HG03196 (cell line): Measurements from ENCODE around the gene ACACB.

Source experiments
- ATAC-seq: cut with Tn5 transposase; IDR thresholded peaks from one replicate; pipeline ENCODE4 v1.9.1; 2021; ENCODE audit not compliant: unreplicated experiment

ACACB gene

DNA sequence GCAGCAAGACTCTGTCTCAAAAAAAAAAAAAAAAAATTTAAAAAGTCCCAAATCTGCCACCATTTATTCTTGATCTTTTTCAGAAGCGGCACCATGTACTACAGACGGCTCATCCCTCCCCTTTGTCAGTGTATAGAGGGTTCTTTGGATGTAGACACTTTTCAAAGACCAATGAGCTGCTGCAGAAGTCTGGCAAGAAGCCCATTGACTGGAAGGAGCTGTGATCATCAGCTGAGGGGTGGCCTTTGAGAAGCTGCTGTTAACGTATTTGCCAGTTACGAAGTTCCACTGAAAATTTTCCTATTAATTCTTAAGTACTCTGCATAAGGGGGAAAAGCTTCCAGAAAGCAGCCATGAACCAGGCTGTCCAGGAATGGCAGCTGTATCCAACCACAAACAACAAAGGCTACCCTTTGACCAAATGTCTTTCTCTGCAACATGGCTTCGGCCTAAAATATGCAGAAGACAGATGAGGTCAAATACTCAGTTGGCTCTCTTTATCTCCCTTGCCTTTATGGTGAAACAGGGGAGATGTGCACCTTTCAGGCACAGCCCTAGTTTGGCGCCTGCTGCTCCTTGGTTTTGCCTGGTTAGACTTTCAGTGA, 6.5 kb upstream of the ACACB start:
- no peak for ATAC-seq

DNA sequence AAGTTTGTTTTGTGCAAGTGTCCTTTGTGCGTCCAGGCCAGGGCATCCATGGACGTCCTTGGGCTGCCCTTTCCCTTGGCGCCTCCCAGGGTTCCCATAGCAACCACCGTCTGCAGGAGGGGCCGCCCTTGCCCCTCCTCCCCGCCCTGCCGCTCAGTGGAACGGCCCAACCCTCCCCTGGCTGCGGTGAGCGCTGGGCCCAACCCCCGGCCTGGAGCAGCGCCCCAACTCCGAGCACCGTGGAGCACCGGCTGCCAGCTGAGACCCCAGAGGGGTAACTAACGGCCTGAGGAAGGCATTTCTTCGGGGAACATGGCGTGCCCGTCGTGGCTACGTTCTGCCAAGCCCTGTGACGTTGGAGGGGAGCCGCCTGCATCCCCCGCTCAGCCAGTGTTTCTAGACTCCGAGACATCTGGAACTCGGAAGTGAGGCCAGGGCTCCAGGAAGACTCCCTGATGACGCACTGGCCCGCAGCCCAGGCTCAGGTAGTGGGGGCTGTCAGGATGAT, 5.3 kb upstream of the ACACB start:
- no peak for ATAC-seq

DNA sequence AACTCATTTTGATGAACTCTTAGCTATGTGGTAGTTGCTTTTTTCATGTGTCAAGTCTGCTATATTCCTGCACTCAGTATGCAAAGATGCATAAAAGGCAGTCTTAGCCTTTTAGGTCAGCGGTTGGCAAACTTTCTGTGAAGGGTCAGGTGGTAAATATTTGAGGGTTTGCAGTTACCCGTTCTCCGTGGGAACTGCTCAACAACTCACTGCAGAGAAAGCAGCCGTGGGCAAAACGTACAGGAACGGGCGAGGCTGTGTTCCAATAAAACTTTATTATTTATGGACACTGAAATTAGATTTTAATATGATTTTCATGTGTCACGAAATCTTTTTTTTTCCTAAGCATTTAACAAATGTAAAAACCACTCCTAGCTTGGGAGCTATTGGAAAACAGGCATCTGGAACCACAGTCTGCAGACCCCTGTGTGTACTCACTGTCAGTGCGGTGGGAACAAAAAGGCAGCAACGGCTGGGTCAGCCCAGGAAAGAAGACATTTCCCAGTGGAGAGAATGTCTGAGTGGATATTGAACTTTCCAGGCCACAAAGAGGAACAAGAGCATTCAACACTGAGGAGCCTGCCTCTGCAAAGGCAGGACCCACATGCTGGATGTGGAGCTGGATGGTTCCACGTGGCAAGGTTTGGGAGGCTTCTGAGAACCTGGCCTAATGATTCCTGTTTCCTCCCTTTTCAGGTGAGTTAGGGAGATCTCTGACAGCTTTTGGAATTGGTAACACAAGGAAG, 3.5 kb upstream of the ACACB start:
- no peak for ATAC-seq

DNA sequence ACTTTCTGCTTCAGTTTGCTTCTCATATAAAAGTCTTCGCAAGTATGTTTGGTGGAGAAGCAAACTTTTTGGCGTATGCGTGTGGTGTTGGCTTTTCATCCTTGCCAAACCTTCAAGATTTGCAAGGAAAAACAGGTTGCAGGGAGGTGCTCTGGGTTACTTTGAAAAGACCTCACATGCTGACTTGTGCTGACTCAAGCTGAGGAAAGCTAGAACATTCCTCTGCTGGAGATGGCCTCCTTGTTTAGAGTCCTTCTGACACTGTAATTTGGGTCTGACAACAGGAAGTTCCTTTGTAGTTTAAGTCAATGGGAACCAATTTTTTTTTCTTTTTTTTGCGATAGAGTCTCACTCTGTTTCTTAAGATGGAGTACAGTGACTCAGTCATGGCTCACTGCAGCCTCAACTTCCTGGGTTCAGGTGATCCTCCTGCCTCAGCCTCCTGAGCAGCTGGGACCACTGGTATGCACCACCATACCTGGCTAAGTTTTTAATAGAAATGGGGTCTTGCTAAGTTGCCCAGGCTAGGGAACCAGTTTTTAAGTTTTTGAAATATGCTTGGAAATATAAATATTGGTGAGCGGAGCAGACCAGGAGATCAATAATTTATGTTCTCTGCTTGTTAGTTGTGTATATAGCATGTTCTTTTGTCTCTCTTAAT, 2.6 kb upstream of the ACACB start:
- ATAC-seq: no peak

DNA sequence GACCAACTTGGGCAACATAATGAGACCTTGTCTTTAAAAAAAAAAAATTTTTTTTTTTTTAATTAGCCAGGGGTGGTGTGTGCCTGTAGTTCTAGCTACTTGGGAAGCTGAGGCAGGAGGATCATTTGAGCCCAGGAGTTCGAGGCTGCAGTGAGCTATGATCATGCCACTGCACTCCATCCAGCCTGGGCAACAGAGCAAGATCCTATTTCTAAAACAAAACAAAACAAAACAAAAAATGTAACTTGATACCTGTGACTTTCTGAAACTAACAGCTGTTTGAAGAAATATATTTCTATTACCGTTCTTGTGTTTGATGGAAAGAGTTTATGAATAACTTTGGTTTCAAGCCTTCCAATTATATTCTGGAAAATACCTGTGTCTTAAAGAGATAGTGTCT, 1.7 kb upstream of the ACACB start:
- no peak for ATAC-seq

DNA sequence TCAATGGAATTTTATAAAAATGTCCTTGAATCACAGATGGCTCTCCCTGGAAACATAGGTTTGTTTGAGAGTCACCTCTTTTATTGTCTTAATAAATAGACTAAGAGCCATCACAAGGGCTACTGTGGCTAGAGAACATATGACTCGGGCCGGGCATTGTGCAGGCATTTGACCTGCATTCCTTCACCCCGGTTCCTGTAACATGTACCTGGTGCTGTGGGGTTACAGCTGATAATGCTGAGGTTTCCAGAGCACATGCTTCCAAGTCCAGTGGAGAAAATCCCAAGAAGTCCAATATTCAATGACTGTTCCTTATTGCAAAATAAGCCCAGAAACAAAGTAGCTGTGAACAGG, 1.0 kb upstream of the ACACB start:
- no peak for ATAC-seq

DNA sequence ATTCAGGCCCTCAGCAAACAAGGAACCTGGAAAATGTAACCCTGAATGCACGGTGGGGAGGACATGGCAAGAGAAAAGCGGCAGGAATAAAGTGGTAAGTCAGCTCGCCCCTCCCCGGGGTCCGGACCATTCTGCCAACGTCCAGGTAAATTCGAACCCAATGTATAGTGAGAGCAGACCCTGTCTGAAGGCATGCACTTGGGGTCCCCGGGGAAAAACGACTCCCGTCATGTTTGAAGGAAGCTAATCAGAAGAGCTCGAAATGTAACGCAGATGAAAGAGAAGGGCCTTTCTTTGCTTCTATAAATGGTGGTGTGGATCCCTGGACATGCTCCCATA, 193 bp downstream of the ACACB start:
- ATAC-seq: no peak

DNA sequence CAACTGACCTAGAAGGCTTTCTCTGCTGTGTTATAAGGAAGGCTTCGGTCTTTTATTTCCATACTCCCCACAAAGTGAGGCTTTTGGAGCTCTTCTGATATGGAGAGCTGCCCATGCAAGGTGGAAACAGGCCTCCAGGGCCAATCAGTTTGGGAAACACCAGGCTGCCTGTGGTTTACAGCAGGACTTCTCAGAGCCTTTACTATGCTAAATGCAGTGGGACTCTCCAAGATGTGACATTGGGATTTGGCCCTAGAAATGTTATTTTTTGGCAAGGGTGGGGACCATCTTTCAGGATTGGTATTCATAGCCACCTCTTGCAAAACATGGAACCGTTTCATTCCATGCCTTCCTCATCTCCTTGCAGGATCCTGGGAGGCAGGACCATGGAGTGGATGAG, 3.7 kb downstream of the ACACB start:
- no peak for ATAC-seq

DNA sequence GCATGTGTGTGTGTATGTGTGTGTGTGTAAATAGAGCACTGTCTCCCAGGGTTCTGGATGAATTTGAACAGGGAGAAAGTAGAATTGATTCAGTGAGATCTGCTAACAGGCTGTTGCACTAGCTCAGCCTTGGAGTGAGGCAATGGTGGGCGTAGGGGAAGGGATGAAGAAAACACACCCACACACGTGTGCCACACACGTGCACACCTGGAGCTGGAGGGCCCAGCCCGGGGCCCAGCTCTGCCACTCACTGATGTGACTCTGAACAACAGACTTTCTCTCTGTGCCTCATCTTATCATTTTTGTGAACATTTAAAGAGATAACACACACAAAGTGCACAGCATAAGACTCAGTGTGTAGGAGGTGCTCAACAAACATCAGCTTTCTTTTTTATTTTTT, 4.2 kb downstream of the ACACB start:
- no peak for ATAC-seq

DNA sequence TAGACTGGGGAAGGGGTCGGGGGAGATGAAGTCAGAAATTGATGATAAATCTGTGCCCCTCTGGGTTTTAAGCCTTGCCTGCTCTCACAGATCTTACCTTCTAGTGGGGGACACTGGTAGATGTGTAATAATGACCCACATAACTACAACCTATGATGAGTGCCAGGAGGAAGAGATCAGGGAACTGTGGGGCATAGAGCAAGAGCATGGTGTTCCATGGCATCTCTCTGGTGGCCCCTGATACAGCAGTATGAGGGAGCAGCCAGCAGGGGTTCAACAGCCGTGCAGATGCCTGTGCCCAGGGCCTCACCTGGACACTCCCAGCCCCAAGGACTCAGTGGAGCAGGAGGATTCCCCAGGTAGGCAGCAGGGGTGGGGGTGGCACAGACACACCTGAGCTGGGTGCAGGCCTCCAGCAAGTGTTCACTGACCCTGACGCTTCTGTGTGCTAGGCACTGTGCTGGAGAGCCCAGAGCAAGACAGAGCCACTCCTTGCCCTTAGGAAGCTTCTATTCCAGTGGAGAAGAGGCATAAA, 5.0 kb downstream of the ACACB start:
- ATAC-seq: no peak

DNA sequence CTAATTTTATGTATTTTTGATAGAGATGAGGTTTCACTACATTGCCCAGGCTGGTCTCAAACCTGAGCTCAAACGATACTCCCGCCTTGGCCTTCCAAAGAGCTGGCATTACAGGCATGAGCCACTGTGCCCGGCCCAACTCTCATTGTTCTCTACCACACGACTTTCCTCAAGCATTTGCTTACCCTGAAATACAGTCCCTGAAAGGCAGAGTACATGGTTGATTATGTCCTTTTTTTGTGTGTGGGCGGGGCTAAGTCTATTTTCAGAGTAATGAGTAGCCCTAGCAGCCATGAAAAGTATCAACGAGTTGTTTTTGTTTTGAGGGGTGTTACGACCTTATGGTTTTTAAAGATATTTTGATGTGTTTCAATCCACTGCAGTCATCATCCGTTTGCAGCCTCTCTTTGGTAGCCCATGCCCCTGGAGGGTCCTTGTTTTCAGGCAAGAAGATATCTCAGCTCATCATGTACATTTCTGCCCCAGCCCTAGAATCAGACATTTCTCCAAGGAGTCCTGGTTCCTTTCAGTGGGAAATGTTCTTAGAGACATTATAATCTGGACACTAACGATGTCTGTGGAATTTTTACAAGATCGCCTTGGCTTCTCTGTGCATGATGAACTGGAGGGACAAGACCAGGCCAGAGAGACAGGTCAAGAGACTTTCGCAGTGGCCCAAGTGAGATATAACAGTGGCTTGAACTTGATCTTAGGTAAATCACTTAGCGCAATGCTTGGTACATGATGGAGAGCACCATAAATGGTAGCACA, 8.7 kb downstream of the ACACB start:
- ATAC-seq: no peak

DNA sequence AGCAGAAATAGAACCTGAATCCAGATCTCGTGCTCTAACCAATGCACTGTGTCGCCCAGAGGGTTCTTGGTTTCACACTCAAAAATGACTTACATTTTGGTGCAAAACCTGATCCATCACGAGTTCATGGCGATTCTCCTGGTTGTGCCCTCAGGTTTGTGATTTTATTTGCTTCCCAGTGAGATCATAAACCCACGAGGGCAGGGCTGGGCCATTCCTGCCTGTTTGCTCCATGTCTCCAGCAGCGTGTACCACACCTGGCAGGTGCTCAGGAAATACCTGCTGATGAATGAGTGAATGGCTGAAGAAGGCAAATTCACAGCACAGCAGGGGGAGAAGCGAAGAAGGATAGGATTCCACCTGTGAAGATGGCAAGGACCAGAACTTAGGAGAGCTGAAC, 9.4 kb downstream of the ACACB start:
- no peak for ATAC-seq

DNA sequence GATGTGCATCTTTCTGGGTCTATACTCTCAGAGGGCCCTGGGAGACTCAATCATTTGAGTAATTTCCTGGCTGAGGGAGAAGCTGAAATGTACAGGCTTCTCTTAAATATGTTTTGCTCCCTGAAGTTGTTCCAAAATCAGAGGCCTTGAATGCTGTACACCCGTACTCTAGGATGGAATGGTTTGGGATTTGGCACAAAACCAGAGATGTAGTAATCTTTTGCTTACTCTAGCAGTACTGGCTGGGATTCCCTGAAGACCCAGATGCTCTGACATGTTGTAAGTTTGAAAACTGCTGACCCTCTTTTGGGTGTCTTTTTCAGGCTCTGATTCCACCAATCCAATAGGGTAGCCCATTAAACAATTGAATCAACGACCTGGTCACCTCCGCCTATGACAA, 10.4 kb downstream of the ACACB start:
- ATAC-seq: no peak

DNA sequence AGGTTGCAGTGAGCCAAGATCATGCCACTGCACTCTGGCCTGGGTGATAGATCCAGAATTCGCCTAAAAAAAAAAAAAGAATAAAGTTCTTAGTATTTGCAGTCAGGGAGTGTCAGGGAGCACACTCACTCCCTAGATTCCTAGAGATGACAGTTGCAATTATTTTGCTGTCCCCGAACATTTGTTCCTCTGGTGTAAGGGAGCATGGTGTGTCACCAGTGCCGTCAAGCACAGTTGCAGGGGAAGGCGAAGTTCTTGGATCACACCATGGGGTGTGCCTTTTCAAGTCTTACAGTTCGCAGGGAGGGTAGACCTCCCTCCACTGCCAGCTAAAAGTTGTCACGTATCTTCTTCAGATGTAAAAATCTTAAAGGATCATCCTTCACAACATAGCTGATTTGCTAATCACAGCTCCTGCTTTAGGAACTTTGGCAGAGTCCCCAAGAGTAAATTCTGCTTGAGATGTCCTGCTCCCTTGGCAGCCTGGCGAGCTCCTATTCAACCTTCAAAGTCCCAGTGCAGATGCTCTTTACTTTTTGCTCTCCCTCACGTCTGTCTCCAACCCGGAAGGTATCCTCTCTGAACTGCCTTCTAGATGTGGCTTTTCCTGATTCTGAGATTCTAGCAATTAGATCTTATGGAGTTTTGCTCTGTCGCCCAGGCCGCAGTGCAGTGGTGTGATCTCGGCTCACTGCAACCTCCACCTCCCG, 11.3 kb downstream of the ACACB start:
- ATAC-seq: no peak

DNA sequence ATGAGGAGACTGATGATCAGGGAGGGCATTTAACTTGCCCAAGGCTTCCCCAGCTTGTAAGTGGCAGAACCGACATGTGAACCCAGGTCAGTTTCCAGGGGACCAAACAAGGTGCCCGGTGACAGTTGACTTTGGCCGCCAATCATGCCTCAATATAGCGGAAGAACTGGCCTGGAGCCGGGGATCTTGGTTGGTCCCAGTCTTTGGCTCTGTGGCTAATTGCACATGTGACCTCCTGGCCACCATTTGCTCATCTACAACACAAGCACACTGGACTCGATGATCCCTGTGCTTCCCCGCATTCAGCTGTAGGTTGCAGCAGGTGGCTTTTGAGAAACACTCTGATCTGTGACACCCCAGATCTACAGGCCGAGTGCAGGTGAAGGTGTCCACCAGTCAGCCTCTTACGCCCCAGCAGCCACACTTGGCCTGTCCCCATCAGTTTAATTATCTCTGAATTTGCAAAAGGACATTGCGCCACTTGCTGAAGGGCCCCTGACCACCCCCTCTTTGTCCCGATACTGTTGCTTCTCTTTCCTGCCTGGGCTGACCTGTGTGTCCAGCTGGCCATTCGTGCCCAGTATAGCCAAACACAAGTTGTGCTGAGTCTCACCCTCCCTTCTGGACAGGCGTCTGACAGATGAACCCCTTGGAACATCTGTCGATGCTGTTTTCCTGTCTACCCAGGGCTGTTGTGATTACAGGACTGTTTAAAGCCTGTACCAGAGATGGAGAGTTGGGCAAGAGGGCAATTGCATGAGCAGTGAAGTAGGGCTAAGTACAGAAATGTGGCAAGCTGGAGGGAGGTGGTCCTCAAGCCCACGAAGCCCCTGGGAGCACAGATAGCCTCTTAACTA, 14.1 kb downstream of the ACACB start:
- no peak for ATAC-seq

DNA sequence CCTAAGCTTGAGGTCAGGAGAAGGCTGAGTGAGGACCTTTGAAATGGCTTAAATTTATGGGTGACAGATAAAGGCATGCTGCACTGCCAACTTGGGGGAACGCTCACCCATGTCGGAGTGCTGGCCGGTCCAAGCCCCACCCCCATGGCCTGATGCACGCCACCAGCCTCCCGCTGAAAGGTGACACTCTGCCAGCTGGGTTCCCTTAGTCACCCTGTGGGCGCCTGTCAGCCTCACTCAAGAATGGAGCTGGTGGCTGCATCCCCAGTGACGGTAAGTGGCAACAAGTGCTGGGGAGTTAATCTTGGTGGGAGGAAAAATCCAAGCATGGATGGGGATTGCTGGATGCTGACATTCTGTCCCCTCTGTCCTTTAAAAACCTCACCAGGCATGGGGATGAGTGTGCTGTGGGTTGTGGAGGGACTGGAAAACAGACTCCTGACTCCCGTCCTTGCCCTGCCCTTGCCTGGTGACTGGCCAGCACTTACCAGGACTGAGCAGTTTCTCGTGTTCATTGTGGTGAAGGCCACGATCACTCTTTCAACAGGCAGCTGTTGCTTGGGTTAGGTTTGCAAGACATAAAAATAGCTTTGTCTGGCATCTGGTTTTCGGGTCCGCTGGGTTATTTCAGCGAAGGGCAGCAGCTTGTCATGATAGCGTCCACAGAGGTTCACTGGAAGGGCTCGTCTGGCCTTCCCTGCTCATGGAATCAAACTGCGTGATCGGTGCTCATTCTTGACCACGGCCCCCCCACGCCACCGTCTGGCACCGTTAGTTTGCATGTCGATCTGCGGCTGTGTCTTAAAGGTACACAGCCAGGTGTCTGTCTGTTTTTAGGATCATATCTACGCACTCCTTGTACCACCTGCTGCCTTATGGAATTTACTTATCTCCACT, 15.0 kb downstream of the ACACB start:
- no peak for ATAC-seq

DNA sequence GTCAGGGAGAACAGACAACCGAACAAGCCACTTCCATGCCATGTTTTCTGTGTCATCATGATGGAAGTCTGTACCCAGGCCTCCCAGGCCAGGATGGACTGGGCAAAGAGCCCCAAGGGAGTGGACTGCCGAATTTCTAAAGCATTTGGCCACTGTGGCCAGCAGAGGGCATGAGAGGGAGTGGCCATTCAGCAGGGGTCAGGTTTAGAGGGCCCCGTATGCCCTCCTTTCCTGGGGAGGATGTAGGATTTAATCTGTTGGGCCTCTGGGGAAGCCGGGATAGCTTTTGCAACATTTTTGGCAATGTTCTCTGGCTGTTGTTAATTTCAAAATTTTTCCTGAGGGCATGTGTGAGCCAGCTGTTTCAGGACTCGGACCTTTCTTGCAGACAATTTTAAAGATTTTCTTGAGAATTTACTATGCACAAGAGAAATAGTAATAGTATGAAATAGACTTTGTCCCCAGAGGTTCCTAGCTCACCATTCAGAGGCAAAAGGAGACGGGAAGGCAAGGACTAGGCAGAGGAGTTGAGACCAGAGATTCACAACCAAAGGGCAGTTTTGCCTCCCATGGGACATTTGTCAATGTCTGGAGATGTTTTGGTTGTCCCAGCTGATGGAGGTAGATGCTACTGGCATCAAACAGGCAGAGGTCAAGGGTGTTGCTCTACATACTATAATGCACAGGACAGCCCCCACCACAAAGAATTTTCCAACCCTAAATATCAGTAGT, 18.0 kb downstream of the ACACB start:
- no peak for ATAC-seq

DNA sequence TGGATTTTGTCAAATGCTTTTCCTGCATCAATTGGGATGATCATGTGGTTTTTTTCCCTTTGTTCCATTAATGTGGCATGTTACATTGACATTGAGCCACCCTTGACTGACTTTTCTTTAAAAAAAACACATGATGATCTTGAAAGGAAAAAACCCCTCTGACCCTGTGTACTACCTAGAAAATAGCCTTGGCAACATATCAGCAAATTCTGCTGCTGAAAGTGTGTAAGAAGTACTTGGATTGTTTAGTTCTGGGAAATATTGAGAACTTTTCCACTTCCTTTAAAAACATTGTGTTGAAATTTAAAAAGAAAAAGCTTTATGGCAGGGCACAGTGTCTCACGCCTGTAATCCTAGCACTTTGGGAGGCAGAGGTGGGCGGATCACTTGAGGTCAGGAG, 20.7 kb downstream of the ACACB start:
- ATAC-seq: no peak
